ENCODE measurements around the gene GPD2.

Gene GPD2

DNA sequence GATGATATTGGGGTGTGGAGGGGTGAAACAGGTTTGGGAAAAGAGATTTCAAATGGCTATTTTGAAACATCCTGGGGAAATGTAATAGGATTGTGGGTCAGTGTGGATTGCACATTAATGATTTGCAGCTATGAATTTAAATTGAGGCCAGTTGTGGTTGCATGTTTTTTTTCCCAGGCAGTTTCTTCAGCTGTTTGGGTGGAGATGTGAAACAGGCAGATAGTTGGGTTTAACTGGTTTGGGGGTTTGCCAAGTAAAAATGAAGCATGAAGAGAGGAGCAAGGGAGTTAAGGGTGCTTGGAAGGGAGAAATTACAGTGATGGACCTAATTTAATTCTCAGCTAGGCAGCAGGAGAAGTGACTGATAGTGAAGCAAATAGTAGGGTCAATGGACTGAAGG, 16.8 kb downstream of the GPD2 start:
- Histone ChIP-seq H3K36me3 (ENCODE audit: insufficient read depth, low read length) (no peaks in the 10 kb centered on the region; the same call in 1 of the 2 replicates), H3K4me1 (ENCODE audit: insufficient read depth, low read length) (peaks cover 7% of the 10 kb centered on the region; the same call in 1 of the 2 replicates), H3K9ac (ENCODE audit: low read depth, low read length) (no peak overlapping the region), H3K9me3 (ENCODE audit: control insufficient read depth, insufficient read depth, low read length) (no peaks in the 10 kb centered on the region)

DNA sequence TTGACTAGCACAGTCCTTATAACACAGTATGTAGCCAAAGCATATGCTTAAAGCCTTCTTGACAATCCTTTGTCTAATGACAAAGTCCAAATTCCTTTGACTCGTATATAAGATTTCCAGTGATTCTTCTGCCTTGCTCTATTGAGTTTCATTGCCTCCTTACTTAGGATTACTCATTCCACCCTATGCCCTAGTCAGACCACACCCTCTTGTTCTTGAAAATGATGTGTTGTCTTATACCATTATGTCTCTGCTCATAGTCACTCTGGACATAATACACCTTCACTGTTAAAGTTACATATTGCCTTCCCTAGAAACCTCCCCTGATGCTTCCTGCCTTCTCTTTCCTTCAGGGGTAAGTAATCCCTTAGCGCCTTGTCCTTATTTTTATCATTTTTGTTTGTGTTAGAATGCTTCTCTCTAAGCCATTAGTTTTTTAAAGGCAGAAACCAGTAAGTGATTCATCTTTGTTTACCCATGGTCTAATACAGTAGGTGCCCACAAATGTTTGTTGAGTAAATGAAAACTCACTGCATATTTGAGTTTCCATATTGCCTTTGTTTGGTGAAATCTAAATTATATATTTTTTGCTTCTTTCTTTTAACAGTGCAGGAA, 19.3 kb downstream of the GPD2 start:
- Histone ChIP-seq H3K9ac (ENCODE audit: low read depth, low read length) (no peak overlapping the region), H3K36me3 (ENCODE audit: insufficient read depth, low read length) (no peaks in the 10 kb centered on the region), H3K4me1 (ENCODE audit: insufficient read depth, low read length) (peaks cover 7% of the 10 kb centered on the region; the same call in 1 of the 2 replicates), H3K9me3 (ENCODE audit: control insufficient read depth, insufficient read depth, low read length) (no peaks in the 10 kb centered on the region)

DNA sequence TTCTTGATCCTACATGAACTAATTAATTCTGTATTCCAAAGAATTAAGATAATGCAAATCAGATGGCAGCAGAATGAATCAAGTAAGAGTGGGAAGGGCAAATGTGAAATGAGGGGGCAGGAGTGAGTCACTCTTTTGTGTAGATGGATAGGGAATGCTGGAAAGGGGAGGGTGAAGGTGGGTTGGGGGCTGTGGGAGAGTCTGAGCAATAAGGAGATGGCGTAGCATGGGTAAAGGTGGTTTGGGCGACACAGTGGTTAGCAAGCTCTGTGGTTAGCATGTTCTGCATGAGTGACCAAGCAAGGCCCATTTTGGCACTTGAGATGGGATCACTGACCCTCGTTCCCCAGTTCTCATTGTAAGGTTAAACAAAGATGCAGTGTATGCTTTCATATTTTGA, 20.4 kb downstream of the GPD2 start:
- Histone ChIP-seq H3K4me1 (ENCODE audit: insufficient read depth, low read length) (peaks cover 7% of the 10 kb centered on the region; the same call in 1 of the 2 replicates), H3K9ac (ENCODE audit: low read depth, low read length) (no peak overlapping the region), H3K9me3 (ENCODE audit: control insufficient read depth, insufficient read depth, low read length) (no peaks in the 10 kb centered on the region), H3K36me3 (ENCODE audit: insufficient read depth, low read length) (no peaks in the 10 kb centered on the region)

DNA sequence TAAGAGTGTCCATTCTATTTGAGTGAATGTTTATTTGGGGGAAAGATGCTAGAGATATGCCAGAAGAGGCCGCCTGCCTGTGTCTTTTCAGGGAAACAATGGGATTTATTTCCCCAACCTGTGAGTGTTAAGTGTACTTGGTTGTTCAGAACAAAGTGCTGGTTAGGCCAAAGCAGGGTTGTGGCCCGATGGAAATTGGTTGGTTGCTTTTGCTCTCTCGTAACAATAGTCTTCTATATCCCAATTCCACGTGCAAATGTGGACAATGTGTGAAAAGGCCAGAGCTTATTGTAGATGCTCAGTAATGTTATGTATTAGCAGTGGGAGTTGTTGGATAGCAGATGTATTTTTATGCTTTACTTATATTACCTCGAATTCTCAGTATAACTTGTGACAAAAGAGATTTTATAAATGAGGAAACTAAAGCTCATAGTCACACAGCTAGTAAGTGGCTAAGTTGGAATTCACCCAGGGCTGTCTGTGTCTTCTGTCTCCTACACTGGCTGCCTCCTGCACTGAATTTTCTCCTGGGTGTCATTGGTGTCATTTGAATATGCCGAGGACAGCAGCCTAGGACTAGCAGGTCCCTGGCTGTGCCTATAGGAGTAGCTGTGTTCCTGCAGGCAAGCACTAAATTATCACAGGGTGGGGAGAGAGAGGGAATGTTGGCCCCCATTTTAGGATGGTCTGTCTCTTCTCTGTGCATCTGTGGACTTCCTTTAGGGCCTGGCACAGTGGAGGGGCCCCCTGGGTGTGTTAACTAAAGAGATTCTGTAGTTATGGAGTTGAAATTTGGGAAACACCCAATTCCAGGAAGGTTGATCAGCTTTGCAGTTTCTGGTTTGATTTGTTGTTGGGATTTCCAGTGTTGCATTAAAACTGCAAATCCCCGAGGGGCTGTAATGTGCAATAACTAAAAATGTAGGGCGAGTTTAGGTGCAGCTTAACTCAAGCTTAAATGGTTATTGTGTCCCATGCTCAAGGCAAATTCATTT, 21.6 kb downstream of the GPD2 start:
- Histone ChIP-seq H3K36me3 (ENCODE audit: insufficient read depth, low read length) (no peaks in the 10 kb centered on the region), H3K9ac (ENCODE audit: low read depth, low read length) (no peak overlapping the region), H3K9me3 (ENCODE audit: control insufficient read depth, insufficient read depth, low read length) (no peaks in the 10 kb centered on the region), H3K4me1 (ENCODE audit: insufficient read depth, low read length) (peaks cover 7% of the 10 kb centered on the region; the same call in 1 of the 2 replicates)

DNA sequence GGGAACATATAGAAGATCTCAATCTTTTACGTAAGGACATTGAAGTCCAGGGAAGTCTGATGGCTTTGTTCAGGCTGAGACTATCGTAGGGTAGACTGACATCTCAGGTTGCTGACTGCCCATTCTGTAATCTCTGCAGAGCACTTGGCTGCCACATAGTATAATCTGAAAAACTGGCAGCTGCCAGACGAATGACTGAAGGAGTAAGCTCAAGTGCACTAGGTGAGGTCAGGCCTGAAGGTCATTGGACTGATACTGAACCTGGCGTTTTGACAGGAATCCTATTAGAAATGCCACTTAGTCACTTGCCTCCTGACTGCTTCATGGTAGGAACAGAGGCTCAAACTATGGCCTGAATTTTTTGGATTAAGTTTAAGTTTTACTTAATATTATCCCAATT, 23.5 kb downstream of the GPD2 start:
- Histone ChIP-seq H3K4me1 (ENCODE audit: insufficient read depth, low read length) (peaks cover 7% of the 10 kb centered on the region; the same call in 1 of the 2 replicates), H3K9me3 (ENCODE audit: control insufficient read depth, insufficient read depth, low read length) (no peaks in the 10 kb centered on the region), H3K9ac (ENCODE audit: low read depth, low read length) (no peak overlapping the region), H3K36me3 (ENCODE audit: insufficient read depth, low read length) (no peaks in the 10 kb centered on the region)

DNA sequence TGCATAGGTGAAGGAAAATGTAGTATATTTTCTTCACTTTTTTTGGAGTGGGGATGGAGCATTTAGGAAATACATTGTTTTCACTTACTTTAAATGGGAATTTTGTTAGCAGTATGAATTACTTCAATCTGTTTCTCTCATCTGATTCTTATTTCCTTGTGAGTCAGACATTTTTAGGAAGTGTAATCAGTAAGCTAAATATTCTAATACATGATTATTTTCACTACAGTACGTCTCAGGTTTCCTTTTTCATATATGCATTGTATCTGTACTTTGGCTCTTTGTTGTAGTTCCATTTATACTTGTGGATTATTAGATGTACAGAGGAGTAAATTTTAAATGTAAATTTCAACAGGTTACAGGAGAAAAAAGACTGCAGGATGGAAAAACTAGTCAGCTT, 27.9 kb downstream of the GPD2 start:
- Histone ChIP-seq H3K36me3 (ENCODE audit: insufficient read depth, low read length) (no peaks in the 10 kb centered on the region), H3K9me3 (ENCODE audit: control insufficient read depth, insufficient read depth, low read length) (no peaks in the 10 kb centered on the region), H3K9ac (ENCODE audit: low read depth, low read length) (no peak overlapping the region), H3K4me1 (ENCODE audit: insufficient read depth, low read length) (peaks cover 15% of the 10 kb centered on the region; the same call in 1 of the 2 replicates)

DNA sequence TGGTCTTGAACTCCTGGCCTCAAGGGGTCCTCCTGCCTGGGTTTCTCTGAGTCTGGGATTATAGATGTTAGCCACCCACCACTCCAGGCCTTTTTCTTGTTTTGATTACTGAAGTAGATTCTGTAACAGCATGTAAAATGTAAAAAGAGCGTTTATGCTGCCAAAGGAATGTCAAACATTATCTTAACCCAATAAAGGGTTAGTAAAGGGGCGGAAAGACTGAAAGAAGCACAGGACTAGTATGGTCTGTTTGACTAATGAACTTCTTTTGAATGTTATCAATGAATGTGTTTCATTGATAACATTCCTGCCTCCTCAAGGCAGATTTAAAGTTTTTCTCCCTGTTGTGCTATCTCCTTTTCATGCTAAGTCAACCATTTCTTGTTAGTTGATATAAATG, 29.4 kb downstream of the GPD2 start:
- no peaks in the 10 kb centered on the region for H3K9me3 ChIP-seq (ENCODE audit: control insufficient read depth, insufficient read depth, low read length)
- no peak overlapping the region for H3K9ac ChIP-seq (ENCODE audit: low read depth, low read length)
- H3K36me3 ChIP-seq (ENCODE audit: insufficient read depth, low read length): no peaks in the 10 kb centered on the region
- peaks cover 15% of the 10 kb centered on the region; the same call in 1 of the 2 replicates for H3K4me1 ChIP-seq (ENCODE audit: insufficient read depth, low read length)

DNA sequence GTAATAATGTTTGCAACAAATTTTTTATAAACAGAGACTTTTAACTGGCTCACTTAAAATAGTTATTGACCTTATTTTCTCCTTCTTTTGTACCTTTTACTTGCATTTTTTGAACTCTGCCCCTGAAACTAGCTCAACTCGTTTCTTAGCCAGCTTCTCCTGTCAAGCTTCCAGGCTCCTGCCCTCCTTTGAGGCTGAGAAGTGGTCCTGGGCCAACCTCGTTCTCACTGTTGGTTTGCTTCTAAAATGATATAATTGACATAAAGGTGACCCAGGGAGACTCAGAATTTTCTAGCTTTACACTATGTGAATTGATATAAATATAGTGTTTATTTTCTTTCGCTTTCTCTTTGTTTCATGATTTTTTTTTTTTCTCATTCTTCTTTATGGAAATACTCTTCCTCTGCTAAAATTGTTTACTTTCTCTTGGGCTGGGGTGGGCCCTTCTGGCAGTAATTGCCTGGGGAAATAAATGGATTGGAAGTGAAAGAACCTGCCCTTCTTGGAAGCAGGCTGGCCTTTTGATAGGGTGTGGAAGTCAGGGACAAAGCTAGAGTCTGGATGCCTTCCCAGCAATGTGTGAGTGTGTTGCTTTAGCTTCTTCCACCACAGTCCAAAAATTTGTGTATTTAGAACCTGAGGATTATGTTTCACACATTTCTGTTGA, 30.7 kb downstream of the GPD2 start:
- Histone ChIP-seq H3K9me3 (ENCODE audit: control insufficient read depth, insufficient read depth, low read length) (no peaks in the 10 kb centered on the region), H3K36me3 (ENCODE audit: insufficient read depth, low read length) (no peaks in the 10 kb centered on the region), H3K4me1 (ENCODE audit: insufficient read depth, low read length) (peaks cover 15% of the 10 kb centered on the region; the same call in 1 of the 2 replicates), H3K9ac (ENCODE audit: low read depth, low read length) (no peak overlapping the region)

DNA sequence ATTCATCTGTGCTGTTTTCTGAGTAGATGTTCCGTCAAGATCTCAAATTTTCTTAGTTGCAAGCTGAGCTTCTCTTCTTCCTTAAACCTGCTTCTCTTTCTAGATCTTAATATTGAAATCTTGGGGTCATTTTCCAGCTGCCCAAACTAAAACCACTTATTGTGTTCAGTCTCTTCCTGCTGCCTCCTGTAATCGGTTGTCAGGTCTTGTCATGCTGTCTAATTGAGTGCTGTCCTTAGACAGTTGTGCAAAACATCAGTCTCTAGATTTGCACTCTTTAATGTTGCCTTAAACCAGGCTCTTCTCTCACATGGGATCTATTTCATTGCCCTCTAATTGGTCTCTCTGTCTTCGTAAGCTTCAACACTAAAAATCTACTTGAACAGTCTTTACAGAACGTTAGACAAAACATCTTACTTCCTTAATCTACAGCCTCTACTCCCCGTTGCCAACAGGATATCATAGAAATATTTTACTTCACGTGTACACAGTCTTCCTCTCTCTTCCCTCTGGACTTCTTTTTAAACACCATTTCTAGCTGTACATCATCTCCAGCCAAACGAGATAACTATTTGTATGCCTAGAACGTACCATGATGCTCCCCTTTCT, 34.9 kb downstream of the GPD2 start:
- H3K4me1 ChIP-seq (ENCODE audit: insufficient read depth, low read length): peaks cover 15% of the 10 kb centered on the region; the same call in 1 of the 2 replicates
- H3K36me3 ChIP-seq (ENCODE audit: insufficient read depth, low read length): no peaks in the 10 kb centered on the region
- H3K9me3 ChIP-seq (ENCODE audit: control insufficient read depth, insufficient read depth, low read length): no peaks in the 10 kb centered on the region
- H3K9ac ChIP-seq (ENCODE audit: low read depth, low read length): no peak overlapping the region

DNA sequence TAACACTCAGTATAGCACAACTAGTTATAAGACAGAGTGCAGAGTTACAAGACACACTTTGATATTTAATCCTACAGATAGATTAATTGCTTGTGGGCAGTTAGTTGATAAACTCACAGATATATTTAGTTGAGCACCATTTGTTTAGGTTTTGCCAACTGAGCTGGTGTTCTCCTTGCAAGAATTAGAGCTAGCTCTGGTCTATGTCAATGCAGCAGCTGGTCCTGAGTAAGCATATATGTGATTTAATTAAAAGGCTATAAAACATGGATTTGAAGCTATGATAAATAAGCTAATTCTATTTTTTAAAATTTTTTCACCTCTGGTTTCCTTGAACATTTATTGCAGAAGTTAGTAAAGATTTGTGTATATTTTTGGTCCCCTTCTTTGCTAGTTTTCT, 35.6 kb downstream of the GPD2 start:
- H3K9me3 ChIP-seq (ENCODE audit: control insufficient read depth, insufficient read depth, low read length): no peaks in the 10 kb centered on the region
- no peak overlapping the region for H3K9ac ChIP-seq (ENCODE audit: low read depth, low read length)
- H3K36me3 ChIP-seq (ENCODE audit: insufficient read depth, low read length): no peaks in the 10 kb centered on the region

DNA sequence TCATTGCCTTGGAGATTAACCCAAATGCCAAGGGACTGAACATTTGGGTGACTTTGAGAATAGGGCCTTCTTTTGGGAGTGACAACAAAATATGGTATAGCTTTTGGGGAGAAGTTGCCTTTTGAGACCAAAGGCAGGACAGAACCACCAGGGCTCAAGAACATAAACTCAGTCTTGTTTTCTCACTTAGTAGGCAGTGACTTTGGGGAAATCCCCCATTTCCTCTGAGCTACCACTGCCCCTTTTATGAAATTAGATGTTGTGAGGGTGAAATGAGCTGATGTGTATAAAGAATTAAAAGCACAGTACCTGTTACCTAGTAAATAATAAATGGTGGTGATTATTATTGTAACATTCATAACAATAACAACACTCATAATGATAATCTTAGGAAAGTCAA, 36.5 kb downstream of the GPD2 start:
- H3K36me3 ChIP-seq (ENCODE audit: insufficient read depth, low read length): no peaks in the 10 kb centered on the region
- H3K9ac ChIP-seq (ENCODE audit: low read depth, low read length): no peak overlapping the region
- H3K4me1 ChIP-seq (ENCODE audit: insufficient read depth, low read length): peaks cover 7% of the 10 kb centered on the region; the same call in 1 of the 2 replicates

More for the DNA sequence above, 35.6 kb downstream of the GPD2 start:
- peaks cover 15% of the 10 kb centered on the region; the same call in 1 of the 2 replicates for H3K4me1 ChIP-seq (ENCODE audit: insufficient read depth, low read length)

DNA sequence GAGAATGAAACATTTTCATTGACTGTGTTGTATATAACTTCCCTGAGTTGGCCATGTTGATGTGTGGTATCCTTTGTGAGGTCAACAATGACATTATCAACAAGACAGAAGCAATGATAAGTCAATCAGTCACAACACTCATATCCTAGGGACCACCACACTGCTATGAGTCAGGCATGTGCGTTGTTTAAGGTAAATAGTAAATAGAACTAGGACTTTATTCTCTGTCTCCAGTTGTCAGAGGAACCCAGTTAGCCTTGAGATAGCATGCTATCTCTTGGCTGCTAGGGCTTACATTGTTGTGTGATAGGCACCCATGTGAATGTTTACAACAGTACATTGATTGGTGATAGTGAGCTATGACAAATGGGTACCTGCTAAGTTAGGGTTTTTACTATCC, 37.3 kb downstream of the GPD2 start:
- H3K36me3 ChIP-seq (ENCODE audit: insufficient read depth, low read length): no peaks in the 10 kb centered on the region

More for the DNA sequence above, 36.5 kb downstream of the GPD2 start:
- no peaks in the 10 kb centered on the region for H3K9me3 ChIP-seq (ENCODE audit: control insufficient read depth, insufficient read depth, low read length)

DNA sequence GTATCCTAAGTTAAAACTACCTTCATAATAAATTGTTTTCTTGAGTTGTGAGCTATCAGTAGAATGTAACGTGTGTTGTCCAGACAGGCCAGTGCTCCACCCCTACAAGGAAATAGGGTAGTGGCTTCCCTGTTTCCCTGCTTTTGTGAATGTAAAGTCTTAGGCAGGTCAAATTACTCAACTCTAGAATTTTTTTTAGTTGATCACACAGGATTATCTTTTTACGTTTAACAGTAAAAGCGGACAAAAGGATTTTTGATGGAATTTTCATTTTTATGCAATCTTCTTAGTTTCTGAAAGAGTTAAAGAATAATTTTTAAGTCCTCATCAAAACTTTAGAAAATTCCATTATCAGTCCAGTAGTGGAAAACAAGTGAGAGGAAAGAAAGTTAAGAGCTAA, 38.2 kb downstream of the GPD2 start:
- no peaks in the 10 kb centered on the region for H3K9me3 ChIP-seq (ENCODE audit: control insufficient read depth, insufficient read depth, low read length)
- no peaks in the 10 kb centered on the region for H3K4me1 ChIP-seq (ENCODE audit: insufficient read depth, low read length)
- H3K36me3 ChIP-seq (ENCODE audit: insufficient read depth, low read length): no peaks in the 10 kb centered on the region
- no peak overlapping the region for H3K9ac ChIP-seq (ENCODE audit: low read depth, low read length)

More for the DNA sequence above, 37.3 kb downstream of the GPD2 start:
- Histone ChIP-seq H3K9me3 (ENCODE audit: control insufficient read depth, insufficient read depth, low read length) (no peaks in the 10 kb centered on the region), H3K9ac (ENCODE audit: low read depth, low read length) (no peak overlapping the region), H3K4me1 (ENCODE audit: insufficient read depth, low read length) (no peaks in the 10 kb centered on the region)

Data from ES-I3 (cell line).